ENCODE data around the gene ATP6AP2.

ATP6AP2 gene

DNA sequence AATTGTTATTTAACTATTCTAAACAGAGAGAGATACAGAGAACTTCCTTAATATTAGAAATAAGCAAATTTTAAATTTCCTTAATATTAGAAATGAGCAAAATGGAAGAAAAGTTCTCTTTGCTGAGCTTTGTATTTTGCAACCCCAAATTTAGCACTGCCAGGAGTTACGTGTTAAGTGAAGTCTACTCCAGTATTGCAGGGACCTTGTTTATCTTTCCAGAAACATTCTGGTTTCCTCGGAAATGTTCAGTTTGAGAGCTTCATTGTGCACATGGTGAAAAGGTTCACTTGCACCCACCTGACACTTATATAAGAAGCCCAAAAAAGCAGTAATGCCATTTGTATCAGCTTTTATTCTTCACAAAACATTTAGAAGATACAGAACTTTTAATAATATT is 72.8 kb downstream of the ATP6AP2 start:
- H3K4me3 ChIP-seq = no peak overlapping the region
- TF ChIP-seq, protein P1, sequence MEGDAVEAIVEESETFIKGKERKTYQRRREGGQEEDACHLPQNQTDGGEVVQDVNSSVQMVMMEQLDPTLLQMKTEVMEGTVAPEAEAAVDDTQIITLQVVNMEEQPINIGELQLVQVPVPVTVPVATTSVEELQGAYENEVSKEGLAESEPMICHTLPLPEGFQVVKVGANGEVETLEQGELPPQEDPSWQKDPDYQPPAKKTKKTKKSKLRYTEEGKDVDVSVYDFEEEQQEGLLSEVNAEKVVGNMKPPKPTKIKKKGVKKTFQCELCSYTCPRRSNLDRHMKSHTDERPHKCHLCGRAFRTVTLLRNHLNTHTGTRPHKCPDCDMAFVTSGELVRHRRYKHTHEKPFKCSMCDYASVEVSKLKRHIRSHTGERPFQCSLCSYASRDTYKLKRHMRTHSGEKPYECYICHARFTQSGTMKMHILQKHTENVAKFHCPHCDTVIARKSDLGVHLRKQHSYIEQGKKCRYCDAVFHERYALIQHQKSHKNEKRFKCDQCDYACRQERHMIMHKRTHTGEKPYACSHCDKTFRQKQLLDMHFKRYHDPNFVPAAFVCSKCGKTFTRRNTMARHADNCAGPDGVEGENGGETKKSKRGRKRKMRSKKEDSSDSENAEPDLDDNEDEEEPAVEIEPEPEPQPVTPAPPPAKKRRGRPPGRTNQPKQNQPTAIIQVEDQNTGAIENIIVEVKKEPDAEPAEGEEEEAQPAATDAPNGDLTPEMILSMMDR (IDR thresholded peaks at IDR 0.05) = no peak
- H3K27ac ChIP-seq = no peak overlapping the region
- DNase-seq (ENCODE audit: low spot score) = no peak
